ENCODE results near the gene TTBK2. TPM values are rescaled to one million over a fixed set of nuclear protein-coding genes. Genes with fewer than 3 reads are reported as not detected.

The TTBK2 gene
- polyA plus RNA-seq, 1 donor from 2014 or later = 15.2 TPM

GRCh38 chr15:42735382-42736165, 185.0 kb downstream of the TTBK2 start:
- no peaks in the 10 kb centered on the region for H3K9me3 ChIP-seq (ENCODE audit: low read length)
- H2AFZ ChIP-seq (ENCODE audit: low read depth, low read length) = no peak overlapping the region
- H3F3A ChIP-seq (ENCODE audit: insufficient read depth, low read length, poor library complexity, severe bottlenecking) = no peaks in the 10 kb centered on the region
- H3K27ac ChIP-seq (ENCODE audit: low read length) = no peak overlapping the region
- no peaks in the 10 kb centered on the region for H4K20me1 ChIP-seq (ENCODE audit: insufficient read depth)
- H3K9ac ChIP-seq (ENCODE audit: low read length) = peak overlapping the region; percentile 82
- no peaks in the 10 kb centered on the region for H3K9me2 ChIP-seq (ENCODE audit: insufficient read depth, low read length)
- H3K4me3 ChIP-seq (ENCODE audit: low read length) = peak overlapping the region; percentile 80
- H3K36me3 ChIP-seq (ENCODE audit: insufficient read depth, low read length) = no peaks in the 10 kb centered on the region
- TF ChIP-seq SMC3 (conservative IDR thresholded peaks at IDR 0.05; ENCODE audit: poor library complexity) (no peak), RAD21 (conservative IDR thresholded peaks at IDR 0.05) (no peak), EP300 (conservative IDR thresholded peaks at IDR 0.05; ENCODE audit: poor library complexity, severe bottlenecking) (no peak), EZH2 (IDR thresholded peaks at IDR 0.05; ENCODE audit: borderline replicate concordance, insufficient read depth, low read length, poor library complexity, severe bottlenecking) (no peak), TAF1 (IDR thresholded peaks at IDR 0.05; ENCODE audit: low read depth) (no peak), REST (IDR thresholded peaks at IDR 0.05; ENCODE audit: borderline replicate concordance) (no peak), MXI1 (conservative IDR thresholded peaks at IDR 0.05; ENCODE audit: poor library complexity, severe bottlenecking) (no peak), CTCF (IDR thresholded peaks at IDR 0.05; ENCODE audit: poor library complexity, severe bottlenecking) (no peak), POLR2AphosphoS5 (IDR thresholded peaks at IDR 0.05) (no peak)
- H3K27me3 ChIP-seq (ENCODE audit: insufficient read depth, low read depth, low read length) = no peaks in the 10 kb centered on the region
- peak overlapping the region; percentile 71 for H3K4me2 ChIP-seq (ENCODE audit: low read length)
- peaks cover 8% of the 10 kb centered on the region for H3K79me2 ChIP-seq (replicated peaks; ENCODE audit: insufficient read depth, low read length)

- Histone ChIP-seq H3K36me3 (ENCODE audit: insufficient read depth, low read length) (no peaks in the 10 kb centered on the region), H3K9me2 (ENCODE audit: insufficient read depth, low read length) (no peaks in the 10 kb centered on the region), H3K79me2 (replicated peaks; ENCODE audit: insufficient read depth, low read length) (peaks cover 8% of the 10 kb centered on the region), H3K27me3 (ENCODE audit: insufficient read depth, low read depth, low read length) (no peaks in the 10 kb centered on the region), H3K4me3 (ENCODE audit: low read length) (no peak overlapping the region), H3K27ac (ENCODE audit: low read length) (no peak overlapping the region), H3K9me3 (ENCODE audit: low read length) (no peaks in the 10 kb centered on the region), H2AFZ (ENCODE audit: low read depth, low read length) (no peak overlapping the region), H4K20me1 (ENCODE audit: insufficient read depth) (no peaks in the 10 kb centered on the region), H3K9ac (ENCODE audit: low read length) (no peak overlapping the region), H3K4me2 (ENCODE audit: low read length) (no peak overlapping the region), H3F3A (ENCODE audit: insufficient read depth, low read length, poor library complexity, severe bottlenecking) (no peaks in the 10 kb centered on the region)
- TF ChIP-seq CTCF (IDR thresholded peaks at IDR 0.05; ENCODE audit: poor library complexity, severe bottlenecking) = no peak
- TF ChIP-seq POLR2AphosphoS5 (IDR thresholded peaks at IDR 0.05) = no peak
- no peak for TF ChIP-seq SMC3 (conservative IDR thresholded peaks at IDR 0.05; ENCODE audit: poor library complexity)
- no peak for TF ChIP-seq EZH2 (IDR thresholded peaks at IDR 0.05; ENCODE audit: borderline replicate concordance, insufficient read depth, low read length, poor library complexity, severe bottlenecking)
- no peak for TF ChIP-seq REST (IDR thresholded peaks at IDR 0.05; ENCODE audit: borderline replicate concordance)
- no peak for TF ChIP-seq TAF1 (IDR thresholded peaks at IDR 0.05; ENCODE audit: low read depth)
- no peak for TF ChIP-seq RAD21 (conservative IDR thresholded peaks at IDR 0.05)
- TF ChIP-seq MXI1 (conservative IDR thresholded peaks at IDR 0.05; ENCODE audit: poor library complexity, severe bottlenecking) = no peak
- no peak for TF ChIP-seq EP300 (conservative IDR thresholded peaks at IDR 0.05; ENCODE audit: poor library complexity, severe bottlenecking)
Observed at GRCh38 chr15:42734076-42734672, 186.4 kb downstream of the TTBK2 start.
